SHP77 (cell line): ENCODE data around the gene CNTN1.
A peak's percentile ranks its signal among the peaks of the same experiment; 100 is the strongest.

Experiments
- DNase-seq, 2 experiments: peaks; one replicate each; lab custom pipeline; 2025; lab: John Stamatoyannopoulos, UW

The CNTN1 gene

GRCh38 chr12:40770781-40771180 lies 78.5 kb downstream of the CNTN1 start:
- no peak for DNase-seq

- no peak for DNase-seq
These were observed 83.4 kb downstream of the CNTN1 start for GRCh38 chr12:40775661-40776060.

GRCh38 chr12:40784102-40784501 lies 91.9 kb downstream of the CNTN1 start:
- DNase-seq, result no peak

- no peak for DNase-seq
These were observed 96.0 kb downstream of the CNTN1 start for GRCh38 chr12:40788276-40788675.

GRCh38 chr12:40792792-40793386 lies 100.7 kb downstream of the CNTN1 start:
- no peak for DNase-seq

- DNase-seq, result no peak
These were observed 101.2 kb downstream of the CNTN1 start for GRCh38 chr12:40793471-40793870.

- DNase-seq, result no peak
These were observed 101.8 kb downstream of the CNTN1 start for GRCh38 chr12:40794087-40794486.

GRCh38 chr12:40801082-40801481 lies 108.8 kb downstream of the CNTN1 start:
- no peak for DNase-seq

GRCh38 chr12:40801861-40802260 lies 109.6 kb downstream of the CNTN1 start:
- no peak for DNase-seq

- DNase-seq, result no peak
These were observed 110.4 kb downstream of the CNTN1 start for GRCh38 chr12:40802656-40803055.

GRCh38 chr12:40819436-40820108 lies 127.3 kb downstream of the CNTN1 start:
- DNase-seq, result peak in 1 of 2 experiments; percentile 22

GRCh38 chr12:40820794-40821484 lies 128.7 kb downstream of the CNTN1 start:
- DNase-seq, result no peak

- no peak for DNase-seq
These were observed 132.9 kb downstream of the CNTN1 start for GRCh38 chr12:40825156-40825555.

GRCh38 chr12:40827683-40828592 lies 135.7 kb downstream of the CNTN1 start:
- no peak for DNase-seq

- no peak for DNase-seq
These were observed 136.4 kb downstream of the CNTN1 start for GRCh38 chr12:40828593-40828990.

GRCh38 chr12:40829738-40830144 lies 137.5 kb downstream of the CNTN1 start:
- DNase-seq, result no peak

GRCh38 chr12:40831916-40832315 lies 139.7 kb downstream of the CNTN1 start:
- no peak for DNase-seq

GRCh38 chr12:40832668-40833067 lies 140.4 kb downstream of the CNTN1 start:
- no peak for DNase-seq

- DNase-seq, result no peak
These were observed 141.6 kb downstream of the CNTN1 start for GRCh38 chr12:40833818-40834217.

GRCh38 chr12:40834321-40834720 lies 142.1 kb downstream of the CNTN1 start:
- DNase-seq, result no peak

GRCh38 chr12:40837891-40838429 lies 145.7 kb downstream of the CNTN1 start:
- no peak for DNase-seq

GRCh38 chr12:40843495-40843894 lies 151.3 kb downstream of the CNTN1 start:
- DNase-seq, result no peak
